Thyroid gland (tissue), 4 donors: ENCODE data around the gene TBC1D22A.

Source experiments
- POLR2A ChIP-seq, 2 donors: fragments of 450-650 bp; IDR thresholded peaks; one replicate each; pipeline ENCODE4 v1.6.1; 2017; ENCODE audit warnings: antibody characterized with exemption in 2 of 2, mild to moderate bottlenecking in 2 of 2, moderate library complexity in 1 of 2
- TF ChIP-seq, protein P1 (sequence below), 6 experiments: fragments of 200-600 bp in 3 of 6; fragments of 450-650 bp in 3 of 6; sonication (generic) in 3 of 6; IDR thresholded peaks; one replicate each; pipeline ENCODE4 v1.5.1; 2016 to 2019; ENCODE audit warnings: antibody characterized with exemption in 6 of 6, mild to moderate bottlenecking in 2 of 6, inconsistent platforms in 1 of 6, moderate library complexity in 1 of 6

DNA sequence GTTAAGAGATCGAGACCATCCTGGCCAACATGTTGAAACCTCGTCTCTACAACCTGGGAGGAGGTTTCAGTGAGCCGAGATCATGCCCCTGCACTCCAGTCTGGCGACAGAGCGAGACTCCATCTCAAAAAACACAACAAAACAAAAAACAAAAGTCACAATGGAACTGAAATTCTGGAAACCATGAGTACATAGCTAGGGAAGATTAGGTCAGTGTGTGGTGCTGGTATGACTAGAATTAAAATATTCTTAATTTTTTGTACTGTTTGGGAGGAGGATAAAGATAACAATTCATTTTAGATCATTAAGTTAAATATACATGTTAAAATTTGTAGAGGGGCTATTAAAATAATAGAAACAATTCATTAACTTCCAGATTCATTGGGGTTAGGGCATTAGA is 344.4 kb downstream of the TBC1D22A start:
- no peak for TF ChIP-seq POLR2A (IDR thresholded peaks at IDR 0.05)
- TF ChIP-seq, protein P1, sequence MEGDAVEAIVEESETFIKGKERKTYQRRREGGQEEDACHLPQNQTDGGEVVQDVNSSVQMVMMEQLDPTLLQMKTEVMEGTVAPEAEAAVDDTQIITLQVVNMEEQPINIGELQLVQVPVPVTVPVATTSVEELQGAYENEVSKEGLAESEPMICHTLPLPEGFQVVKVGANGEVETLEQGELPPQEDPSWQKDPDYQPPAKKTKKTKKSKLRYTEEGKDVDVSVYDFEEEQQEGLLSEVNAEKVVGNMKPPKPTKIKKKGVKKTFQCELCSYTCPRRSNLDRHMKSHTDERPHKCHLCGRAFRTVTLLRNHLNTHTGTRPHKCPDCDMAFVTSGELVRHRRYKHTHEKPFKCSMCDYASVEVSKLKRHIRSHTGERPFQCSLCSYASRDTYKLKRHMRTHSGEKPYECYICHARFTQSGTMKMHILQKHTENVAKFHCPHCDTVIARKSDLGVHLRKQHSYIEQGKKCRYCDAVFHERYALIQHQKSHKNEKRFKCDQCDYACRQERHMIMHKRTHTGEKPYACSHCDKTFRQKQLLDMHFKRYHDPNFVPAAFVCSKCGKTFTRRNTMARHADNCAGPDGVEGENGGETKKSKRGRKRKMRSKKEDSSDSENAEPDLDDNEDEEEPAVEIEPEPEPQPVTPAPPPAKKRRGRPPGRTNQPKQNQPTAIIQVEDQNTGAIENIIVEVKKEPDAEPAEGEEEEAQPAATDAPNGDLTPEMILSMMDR (IDR thresholded peaks at IDR 0.05), result no peak
